ENCODE results near the gene COL13A1. TPM values are rescaled to one million over a fixed set of nuclear protein-coding genes. Genes with fewer than 3 reads are reported as not detected.

Gene COL13A1
- total RNA-seq, 1 donor from 2014 or later, result 0.43 TPM

DNA sequence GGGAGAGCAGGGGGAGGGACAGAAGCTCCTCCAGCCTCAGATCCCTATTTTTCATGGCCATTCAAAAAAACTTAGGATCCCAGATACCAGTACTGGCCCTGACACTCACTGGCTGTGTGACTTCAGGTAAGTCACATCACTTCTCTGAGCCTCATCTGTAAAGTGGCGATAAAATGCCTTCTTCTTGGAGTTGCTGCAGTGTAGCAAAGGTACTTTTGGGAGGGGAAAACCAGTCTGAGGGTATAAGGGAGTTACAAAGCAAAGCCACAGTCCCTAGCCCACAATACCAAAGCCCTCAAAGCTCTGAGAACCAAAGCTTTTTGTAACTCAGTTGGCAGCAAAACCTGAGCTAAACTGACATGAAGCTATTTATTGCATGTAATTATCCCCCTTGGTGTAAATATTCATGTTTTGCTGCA lies 43.4 kb upstream of the COL13A1 start:
- Mint-ChIP-seq H3K9me3 (ENCODE audit: low read depth) (no peaks in the 10 kb centered on the region), H3K27me3 (peaks cover 21% of the 10 kb centered on the region), H3K27ac (no peak overlapping the region), H3K36me3 (ENCODE audit: insufficient read depth) (no peaks in the 10 kb centered on the region), H3K4me3 (ENCODE audit: low read depth) (no peak overlapping the region), H3K4me1 (ENCODE audit: low read depth) (no peaks in the 10 kb centered on the region)
- TF ChIP-seq, protein P1, sequence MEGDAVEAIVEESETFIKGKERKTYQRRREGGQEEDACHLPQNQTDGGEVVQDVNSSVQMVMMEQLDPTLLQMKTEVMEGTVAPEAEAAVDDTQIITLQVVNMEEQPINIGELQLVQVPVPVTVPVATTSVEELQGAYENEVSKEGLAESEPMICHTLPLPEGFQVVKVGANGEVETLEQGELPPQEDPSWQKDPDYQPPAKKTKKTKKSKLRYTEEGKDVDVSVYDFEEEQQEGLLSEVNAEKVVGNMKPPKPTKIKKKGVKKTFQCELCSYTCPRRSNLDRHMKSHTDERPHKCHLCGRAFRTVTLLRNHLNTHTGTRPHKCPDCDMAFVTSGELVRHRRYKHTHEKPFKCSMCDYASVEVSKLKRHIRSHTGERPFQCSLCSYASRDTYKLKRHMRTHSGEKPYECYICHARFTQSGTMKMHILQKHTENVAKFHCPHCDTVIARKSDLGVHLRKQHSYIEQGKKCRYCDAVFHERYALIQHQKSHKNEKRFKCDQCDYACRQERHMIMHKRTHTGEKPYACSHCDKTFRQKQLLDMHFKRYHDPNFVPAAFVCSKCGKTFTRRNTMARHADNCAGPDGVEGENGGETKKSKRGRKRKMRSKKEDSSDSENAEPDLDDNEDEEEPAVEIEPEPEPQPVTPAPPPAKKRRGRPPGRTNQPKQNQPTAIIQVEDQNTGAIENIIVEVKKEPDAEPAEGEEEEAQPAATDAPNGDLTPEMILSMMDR (IDR thresholded peaks at IDR 0.05; ENCODE audit: unreplicated experiment), result no peak
- no peak for DNase-seq (ENCODE audit: low spot score, unreplicated experiment)

GRCh38 chr10:69759641-69760040 lies 42.1 kb upstream of the COL13A1 start:
- Mint-ChIP-seq H3K36me3 (ENCODE audit: insufficient read depth) (no peaks in the 10 kb centered on the region), H3K4me1 (ENCODE audit: low read depth) (no peaks in the 10 kb centered on the region), H3K4me3 (ENCODE audit: low read depth) (no peak overlapping the region), H3K9me3 (ENCODE audit: low read depth) (no peaks in the 10 kb centered on the region), H3K27ac (no peak overlapping the region), H3K27me3 (peaks cover 21% of the 10 kb centered on the region)
- no peak for DNase-seq (ENCODE audit: low spot score, unreplicated experiment)
- TF ChIP-seq, protein P1 (IDR thresholded peaks at IDR 0.05; ENCODE audit: unreplicated experiment), result no peak

- no peak for DNase-seq (ENCODE audit: low spot score, unreplicated experiment)
- Mint-ChIP-seq H3K4me3 (ENCODE audit: low read depth) (no peak overlapping the region), H3K27ac (no peak overlapping the region), H3K27me3 (peaks cover 21% of the 10 kb centered on the region), H3K4me1 (ENCODE audit: low read depth) (no peaks in the 10 kb centered on the region), H3K9me3 (ENCODE audit: low read depth) (no peaks in the 10 kb centered on the region), H3K36me3 (ENCODE audit: insufficient read depth) (no peaks in the 10 kb centered on the region)
- TF ChIP-seq, protein P1 (IDR thresholded peaks at IDR 0.05; ENCODE audit: unreplicated experiment), result no peak
Measured at GRCh38 chr10:69760072-69760471, 41.6 kb upstream of the COL13A1 start.

- Mint-ChIP-seq H3K27ac (no peak overlapping the region), H3K27me3 (peaks cover 21% of the 10 kb centered on the region)
Measured at GRCh38 chr10:69761320-69761719, 40.4 kb upstream of the COL13A1 start.

GRCh38 chr10:69766161-69766910 lies 35.4 kb upstream of the COL13A1 start:
- H3K4me1 Mint-ChIP-seq (ENCODE audit: low read depth), result no peaks in the 10 kb centered on the region
- peaks cover 36% of the 10 kb centered on the region for H3K27me3 Mint-ChIP-seq
- no peak overlapping the region for H3K27ac Mint-ChIP-seq
- DNase-seq (ENCODE audit: low spot score, unreplicated experiment), result no peak
- H3K9me3 Mint-ChIP-seq (ENCODE audit: low read depth), result no peaks in the 10 kb centered on the region
- TF ChIP-seq, protein P1 (IDR thresholded peaks at IDR 0.05; ENCODE audit: unreplicated experiment), result no peak
- no peak overlapping the region for H3K4me3 Mint-ChIP-seq (ENCODE audit: low read depth)
- no peaks in the 10 kb centered on the region for H3K36me3 Mint-ChIP-seq (ENCODE audit: insufficient read depth)

More at GRCh38 chr10:69761320-69761719, 40.4 kb upstream of the COL13A1 start:
- Mint-ChIP-seq H3K36me3 (ENCODE audit: insufficient read depth) (no peaks in the 10 kb centered on the region), H3K4me3 (ENCODE audit: low read depth) (no peak overlapping the region), H3K4me1 (ENCODE audit: low read depth) (no peaks in the 10 kb centered on the region), H3K9me3 (ENCODE audit: low read depth) (no peaks in the 10 kb centered on the region)
- TF ChIP-seq, protein P1 (IDR thresholded peaks at IDR 0.05; ENCODE audit: unreplicated experiment), result no peak
- no peak for DNase-seq (ENCODE audit: low spot score, unreplicated experiment)

Measured in progenitor cell of endocrine pancreas (in vitro differentiated cells).